Gastrocnemius medialis (tissue), 4 donors: Measurements from ENCODE around the gene EHMT2. TPM values are rescaled to one million over a fixed set of nuclear protein-coding genes. Genes with fewer than 3 reads are reported as not detected.

ENCODE experiments used
- ATAC-seq, 2 donors: fragments of 150-250 bp; one replicate each; pipeline ENCODE4 v1.9.1; 2016
- DNase-seq, 2 donors: peaks; one replicate each; pipeline ENCODE4 v3.0.0-alpha.2; 2019
- H3K27ac ChIP-seq, 4 donors: fragments of 200-600 bp; sonication (generic); 1 replicate in 1 of 4; 2 replicates in 3 of 4; pipeline ENCODE4 v1.5.1; 2016 to 2018; ENCODE audit warnings: mild to moderate bottlenecking in 2 of 4, moderate library complexity in 1 of 4
- H3K27me3 ChIP-seq, 3 donors: fragments of 200-600 bp; sonication (generic) in 2 of 3; 1 replicate in 1 of 3; 2 replicates in 2 of 3; pipeline versions ENCODE4 v1.5.1 to v1.6.0; 2016 to 2019; ENCODE audit warnings: mild to moderate bottlenecking in 1 of 3, moderate library complexity in 1 of 3
- H3K36me3 ChIP-seq, 2 donors: fragments of 200-600 bp; sonication (generic) in 1 of 2; one replicate each; pipeline ENCODE4 v1.5.1; 2017 to 2018
- H3K4me1 ChIP-seq, 2 donors: fragments of 200-600 bp; sonication (generic) in 1 of 2; one replicate each; pipeline ENCODE4 v1.5.1; 2016 to 2017; ENCODE audit warnings: mild to moderate bottlenecking in 2 of 2
- H3K4me3 ChIP-seq, 4 donors: fragments of 200-600 bp; sonication (generic) in 3 of 4; 1 replicate in 1 of 4; 2 replicates in 3 of 4; pipeline ENCODE4 v1.5.1; 2016 to 2019; ENCODE audit warnings: mild to moderate bottlenecking in 2 of 4
- H3K9me3 ChIP-seq, 3 donors: fragments of 200-600 bp; sonication (generic) in 2 of 3; 1 replicate in 1 of 3; 2 replicates in 2 of 3; pipeline ENCODE4 v1.5.1; 2016 to 2019
- POLR2A ChIP-seq, 2 donors: fragments of 450-650 bp; IDR thresholded peaks; one replicate each; pipeline ENCODE4 v1.6.1; 2017; ENCODE audit warnings: antibody characterized with exemption in 2 of 2, mild to moderate bottlenecking in 2 of 2, moderate library complexity in 2 of 2
- in situ Hi-C, 4 donors: fragments of 200-750 bp; cut with MboI; loops; one replicate each; pipeline versions ENCODE4 v1.15.0 to v1.8.0; 2017; ENCODE audit warnings: low sequenced_read_pairs in 4 of 4
- intact Hi-C: fragments of 100-400 bp; cut with DNase I; formaldehyde crosslinking; loops from one replicate; pipeline ENCODE4 v1.15.1; 2023; ENCODE audit warnings: low total_unique reads
- total RNA-seq, 4 donors: library from RNA; depleted of rRNA; stranded (reverse); fragments of >200 nt; gene quantifications; one replicate each; pipeline versions ENCODE4 v1.1.0 to v1.2.3, GENCODE V29; 2016
- TF ChIP-seq, protein P1 (sequence below), 5 experiments: fragments of 450-650 bp in 3 of 5; fragments of 200-600 bp in 2 of 5; sonication (generic) in 2 of 5; IDR thresholded peaks in 4 of 5; conservative IDR thresholded peaks in 1 of 5; 1 replicate in 4 of 5; 2 replicates in 1 of 5; pipeline ENCODE4 v1.5.1; 2016 to 2019; ENCODE audit warnings: antibody characterized with exemption in 5 of 5, mild to moderate bottlenecking in 3 of 5, moderate library complexity in 3 of 5

EHMT2 gene
- total RNA-seq, 4 donors from 2014 or later, result 8.4 to 17.5 (median 13.0) TPM

- Histone ChIP-seq H3K36me3 (peaks cover 0 to 93% of the 10 kb centered on the region in 2 donors), H3K4me3 (no peak overlapping the region), H3K9me3 (no peaks in the 10 kb centered on the region), H3K4me1 (no peaks in the 10 kb centered on the region), H3K27ac (no peak overlapping the region), H3K27me3 (no peaks in the 10 kb centered on the region)
- DNase-seq (no peak), ATAC-seq (no peak)
- no peak for TF ChIP-seq POLR2A (IDR thresholded peaks at IDR 0.05)
- TF ChIP-seq, protein P1, sequence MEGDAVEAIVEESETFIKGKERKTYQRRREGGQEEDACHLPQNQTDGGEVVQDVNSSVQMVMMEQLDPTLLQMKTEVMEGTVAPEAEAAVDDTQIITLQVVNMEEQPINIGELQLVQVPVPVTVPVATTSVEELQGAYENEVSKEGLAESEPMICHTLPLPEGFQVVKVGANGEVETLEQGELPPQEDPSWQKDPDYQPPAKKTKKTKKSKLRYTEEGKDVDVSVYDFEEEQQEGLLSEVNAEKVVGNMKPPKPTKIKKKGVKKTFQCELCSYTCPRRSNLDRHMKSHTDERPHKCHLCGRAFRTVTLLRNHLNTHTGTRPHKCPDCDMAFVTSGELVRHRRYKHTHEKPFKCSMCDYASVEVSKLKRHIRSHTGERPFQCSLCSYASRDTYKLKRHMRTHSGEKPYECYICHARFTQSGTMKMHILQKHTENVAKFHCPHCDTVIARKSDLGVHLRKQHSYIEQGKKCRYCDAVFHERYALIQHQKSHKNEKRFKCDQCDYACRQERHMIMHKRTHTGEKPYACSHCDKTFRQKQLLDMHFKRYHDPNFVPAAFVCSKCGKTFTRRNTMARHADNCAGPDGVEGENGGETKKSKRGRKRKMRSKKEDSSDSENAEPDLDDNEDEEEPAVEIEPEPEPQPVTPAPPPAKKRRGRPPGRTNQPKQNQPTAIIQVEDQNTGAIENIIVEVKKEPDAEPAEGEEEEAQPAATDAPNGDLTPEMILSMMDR (IDR thresholded peaks at IDR 0.05 in 4 of 5, conservative IDR thresholded peaks at IDR 0.05 in 1 of 5), result peak; percentile 10 to 61 (median 55)
- in situ Hi-C loops, result no loop called here
- intact Hi-C loops, result no loop called here
Observed at GRCh38 chr6:31888276-31889258, 8.9 kb downstream of the EHMT2 start.

DNA sequence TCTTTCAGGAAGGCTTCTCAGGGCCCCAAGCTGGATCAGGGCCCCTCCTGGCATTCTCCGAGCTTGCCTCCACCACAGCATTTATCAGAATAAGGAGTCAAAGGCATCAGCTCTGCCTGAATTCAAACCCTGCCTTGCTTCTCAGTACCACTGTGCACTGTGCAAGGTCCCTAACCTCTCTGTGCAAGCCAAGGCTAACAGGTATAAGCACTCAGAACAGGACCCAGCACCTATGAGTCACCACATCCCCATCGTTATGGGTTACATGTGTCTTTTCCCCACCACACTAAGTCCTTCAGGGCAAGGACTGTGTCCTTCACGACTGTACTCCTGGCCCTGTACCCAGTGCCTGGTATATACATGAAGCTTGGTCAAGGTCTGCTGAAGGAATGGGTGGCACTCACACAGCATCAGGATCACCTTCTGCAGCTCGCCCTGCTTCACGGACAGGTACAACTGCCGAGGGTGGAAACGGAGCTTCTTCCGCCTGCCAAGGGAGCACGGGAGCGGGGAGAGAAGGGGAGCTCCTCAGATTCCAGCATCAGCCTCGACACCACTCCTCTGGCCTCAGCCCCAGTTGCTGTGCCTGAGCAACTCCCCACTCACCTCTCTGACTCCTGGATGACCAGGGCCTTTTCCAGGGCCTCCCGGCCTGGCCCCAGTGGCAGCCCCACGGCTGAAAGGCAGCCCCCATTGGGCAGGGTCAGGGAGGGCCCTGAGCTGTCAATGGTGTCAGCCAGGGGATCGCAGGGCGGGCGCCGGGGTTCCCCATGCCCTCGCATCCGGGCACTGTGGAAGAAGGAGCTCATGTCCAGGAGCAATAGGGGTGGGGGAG is 10.1 kb downstream of the EHMT2 start:
- Histone ChIP-seq H3K36me3 (peaks cover 0 to 97% of the 10 kb centered on the region in 2 donors), H3K4me1 (no peaks in the 10 kb centered on the region), H3K4me3 (no peak overlapping the region), H3K27ac (no peak overlapping the region), H3K27me3 (no peaks in the 10 kb centered on the region), H3K9me3 (no peaks in the 10 kb centered on the region)
- TF ChIP-seq, protein P1 (IDR thresholded peaks at IDR 0.05 in 4 of 5, conservative IDR thresholded peaks at IDR 0.05 in 1 of 5), result no peak
- TF ChIP-seq POLR2A (IDR thresholded peaks at IDR 0.05), result no peak
- in situ Hi-C loops, result no loop called here
- no peak for DNase-seq
- intact Hi-C loops, result no loop called here
- no peak for ATAC-seq

DNA sequence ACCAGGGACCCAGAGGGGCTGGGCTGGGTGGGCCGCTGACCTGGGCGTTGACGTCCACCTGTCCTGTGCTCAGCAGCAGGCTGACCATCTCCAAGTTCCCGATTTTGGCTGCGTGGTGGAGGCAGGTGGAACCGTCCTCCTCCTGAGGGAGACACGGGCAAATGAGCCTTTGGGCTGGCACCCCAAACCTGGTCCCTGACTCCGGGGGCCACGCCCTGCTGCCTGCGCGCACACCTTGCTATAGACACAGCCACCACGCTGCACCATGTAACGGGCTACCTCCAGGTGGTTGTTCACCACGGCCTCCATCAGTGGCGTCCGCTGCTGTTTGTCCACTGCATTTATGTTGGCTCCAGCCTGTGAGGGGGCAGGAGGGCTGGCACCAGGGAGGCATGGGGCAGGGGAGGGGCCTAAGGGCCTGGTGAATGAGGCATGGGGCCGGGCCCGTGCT is 10.9 kb downstream of the EHMT2 start:
- Histone ChIP-seq H3K27ac (no peak overlapping the region), H3K9me3 (no peaks in the 10 kb centered on the region), H3K27me3 (no peaks in the 10 kb centered on the region), H3K4me1 (no peaks in the 10 kb centered on the region), H3K4me3 (no peak overlapping the region), H3K36me3 (peaks cover 0 to 94% of the 10 kb centered on the region in 2 donors)
- in situ Hi-C loops (no loop called here), intact Hi-C loops (no loop called here)
- ATAC-seq, result no peak
- DNase-seq, result no peak
- no peak for TF ChIP-seq POLR2A (IDR thresholded peaks at IDR 0.05)
- TF ChIP-seq, protein P1 (IDR thresholded peaks at IDR 0.05 in 4 of 5, conservative IDR thresholded peaks at IDR 0.05 in 1 of 5), result no peak

DNA sequence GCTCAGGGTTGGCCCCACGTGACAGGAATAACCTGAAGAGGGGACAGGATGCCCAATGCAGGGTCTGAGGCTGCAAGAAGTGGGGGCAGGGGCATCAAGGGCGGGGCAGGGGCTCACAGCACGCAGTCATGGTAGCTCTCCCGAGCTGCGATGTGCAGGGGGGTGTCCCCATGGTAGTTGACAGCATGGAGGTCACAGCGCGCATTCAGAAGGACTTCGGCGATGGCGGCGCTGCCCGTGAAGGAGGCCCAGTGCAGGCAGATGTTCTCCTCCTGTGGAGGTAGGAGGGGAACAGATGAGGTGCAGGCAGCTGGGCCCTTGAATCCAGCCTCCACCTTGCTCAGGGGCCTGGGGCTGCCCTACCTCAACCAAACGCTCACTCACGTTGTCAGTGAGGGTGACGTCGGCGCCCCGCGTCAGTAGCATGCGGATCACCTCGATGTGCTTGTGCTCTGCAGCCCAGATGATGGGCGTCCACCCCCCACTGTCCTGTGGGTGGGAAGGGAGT is 12.9 kb downstream of the EHMT2 start:
- no peaks in the 10 kb centered on the region for H3K9me3 ChIP-seq
- intact Hi-C loops, result no loop called here
- ATAC-seq (no peak), DNase-seq (no peak)
- TF ChIP-seq, protein P1 (IDR thresholded peaks at IDR 0.05 in 4 of 5, conservative IDR thresholded peaks at IDR 0.05 in 1 of 5), result no peak
- TF ChIP-seq POLR2A (IDR thresholded peaks at IDR 0.05), result no peak
- peaks cover 0 to 94% of the 10 kb centered on the region in 2 donors for H3K36me3 ChIP-seq
- H3K4me3 ChIP-seq, result no peak overlapping the region
- no peaks in the 10 kb centered on the region for H3K27me3 ChIP-seq
- H3K27ac ChIP-seq, result no peak overlapping the region
- in situ Hi-C loops, result no loop called here
- H3K4me1 ChIP-seq, result no peaks in the 10 kb centered on the region
